ENCODE data around the gene GLRB. TPM values are rescaled to one million over a fixed set of nuclear protein-coding genes. Genes with fewer than 3 reads are reported as not detected.
A peak's percentile ranks its signal among the peaks of the same experiment; 100 is the strongest.
"Not testable (repeated sequence)": the region's sequence is repeated elsewhere in the genome, so short reads cannot be mapped to it uniquely, and the experiment has no call there.

GLRB gene
- total and polyA plus RNA-seq, 4 donors, result 0.76 to 6.9 (median 1.4) TPM

DNA sequence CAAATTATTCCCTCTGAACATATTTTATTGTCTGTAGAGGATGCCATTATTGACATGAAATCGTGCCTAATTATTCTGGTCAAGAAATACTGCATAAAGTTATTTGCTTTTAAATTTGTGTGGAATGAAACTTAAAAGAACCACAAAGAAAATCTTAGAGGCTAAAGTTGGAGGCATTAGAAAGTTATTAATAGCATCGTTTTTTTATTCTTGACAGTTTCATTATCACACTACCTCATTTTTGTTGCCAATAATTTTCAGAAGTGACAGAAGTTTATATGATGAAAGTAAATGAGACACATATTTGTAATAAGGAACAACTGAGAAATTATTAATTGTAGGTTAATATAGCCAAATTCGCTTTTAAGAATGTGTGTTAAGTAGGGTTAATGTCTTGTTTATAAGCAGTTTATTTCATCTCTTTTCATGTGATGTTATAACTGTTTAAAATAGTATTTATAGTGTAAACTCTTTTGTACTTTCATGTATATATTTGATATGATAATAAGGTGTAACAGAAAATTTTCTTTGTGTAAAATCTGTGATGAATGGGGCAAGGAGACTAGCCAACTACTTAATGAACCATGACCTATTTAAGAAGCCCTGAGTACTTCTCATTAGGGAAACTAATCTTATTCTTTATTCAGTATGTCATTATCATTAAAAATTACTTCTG lies 90.1 kb downstream of the GLRB start:
- peak in 2 of 3 donors; percentile 83 to 85 for DNase-seq

DNA sequence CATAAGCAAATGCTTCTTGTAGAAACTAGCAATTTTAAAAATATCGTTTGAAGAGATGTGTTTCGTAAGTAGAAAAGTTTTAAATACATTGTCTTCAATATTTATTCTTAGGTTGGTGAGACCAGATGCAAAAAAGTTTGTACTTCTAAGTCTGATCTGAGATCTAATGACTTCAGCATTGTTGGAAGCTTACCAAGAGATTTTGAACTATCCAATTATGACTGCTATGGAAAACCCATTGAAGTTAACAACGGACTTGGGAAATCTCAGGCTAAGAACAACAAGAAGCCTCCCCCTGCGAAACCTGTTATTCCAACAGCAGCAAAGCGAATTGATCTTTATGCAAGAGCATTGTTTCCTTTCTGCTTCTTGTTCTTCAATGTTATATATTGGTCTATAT lies 94.4 kb downstream of the GLRB start:
- ATAC-seq (ENCODE audit: insufficient read depth, low FRiP score), result no peak
- TF ChIP-seq, protein P1, sequence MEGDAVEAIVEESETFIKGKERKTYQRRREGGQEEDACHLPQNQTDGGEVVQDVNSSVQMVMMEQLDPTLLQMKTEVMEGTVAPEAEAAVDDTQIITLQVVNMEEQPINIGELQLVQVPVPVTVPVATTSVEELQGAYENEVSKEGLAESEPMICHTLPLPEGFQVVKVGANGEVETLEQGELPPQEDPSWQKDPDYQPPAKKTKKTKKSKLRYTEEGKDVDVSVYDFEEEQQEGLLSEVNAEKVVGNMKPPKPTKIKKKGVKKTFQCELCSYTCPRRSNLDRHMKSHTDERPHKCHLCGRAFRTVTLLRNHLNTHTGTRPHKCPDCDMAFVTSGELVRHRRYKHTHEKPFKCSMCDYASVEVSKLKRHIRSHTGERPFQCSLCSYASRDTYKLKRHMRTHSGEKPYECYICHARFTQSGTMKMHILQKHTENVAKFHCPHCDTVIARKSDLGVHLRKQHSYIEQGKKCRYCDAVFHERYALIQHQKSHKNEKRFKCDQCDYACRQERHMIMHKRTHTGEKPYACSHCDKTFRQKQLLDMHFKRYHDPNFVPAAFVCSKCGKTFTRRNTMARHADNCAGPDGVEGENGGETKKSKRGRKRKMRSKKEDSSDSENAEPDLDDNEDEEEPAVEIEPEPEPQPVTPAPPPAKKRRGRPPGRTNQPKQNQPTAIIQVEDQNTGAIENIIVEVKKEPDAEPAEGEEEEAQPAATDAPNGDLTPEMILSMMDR (IDR thresholded peaks at IDR 0.05; ENCODE audit: control extremely low read depth, extremely low read depth), result no peak
- H3K4me3 ChIP-seq, result no peak overlapping the region

More for the DNA sequence above, 90.1 kb downstream of the GLRB start:
- H3K4me3 ChIP-seq, result no peak overlapping the region
- H3K9ac ChIP-seq (ENCODE audit: insufficient read depth in 1 of 2, low read length in 2 of 2), result no peak overlapping the region
- no peaks in the 10 kb centered on the region for H3K9me3 ChIP-seq (ENCODE audit: control insufficient read depth in 4 of 4, insufficient read depth in 3 of 4, low read length in 3 of 4)
- H3K27ac ChIP-seq (ENCODE audit: low read depth in 1 of 2, low read length in 1 of 2), result no peak overlapping the region
- no peaks in the 10 kb centered on the region for H3K27me3 ChIP-seq (ENCODE audit: control insufficient read depth in 3 of 3, insufficient read depth in 3 of 3, low read length in 2 of 3)
- ATAC-seq (ENCODE audit: insufficient read depth, low FRiP score), result no peak
- TF ChIP-seq, protein P1 (IDR thresholded peaks at IDR 0.05; ENCODE audit: control extremely low read depth, extremely low read depth), result no peak
- WGBS, 2 donors, result 63 to 75% methylated on average over 3 of the region's 3 CpGs
- no peaks in the 10 kb centered on the region for H3K36me3 ChIP-seq (ENCODE audit: control insufficient read depth in 4 of 4, insufficient read depth in 4 of 4, low read length in 4 of 4)
- H3K4me1 ChIP-seq (ENCODE audit: control insufficient read depth in 5 of 5, insufficient read depth in 5 of 5, low read length in 5 of 5), result peaks cover 0 to 7% (median 0%) of the 10 kb centered on the region in 5 donors

DNA sequence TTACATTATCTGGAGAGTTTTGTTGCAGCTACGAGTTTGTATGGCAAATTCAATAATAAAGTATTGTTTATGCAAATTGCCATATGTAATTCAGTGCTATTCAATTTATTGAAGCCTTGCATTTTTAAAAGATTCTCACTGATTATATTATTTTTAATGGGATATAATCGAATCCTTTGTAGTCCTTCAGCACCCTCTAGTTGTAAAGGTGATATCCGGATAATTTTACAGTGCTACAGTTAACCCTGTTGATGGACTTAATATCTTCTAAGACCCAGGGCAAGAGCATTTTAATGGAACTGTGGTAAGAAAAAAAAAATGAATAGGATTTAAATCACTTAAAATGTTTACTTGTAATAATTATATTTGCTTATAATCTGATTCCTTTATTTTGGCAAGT lies 96.1 kb downstream of the GLRB start:
- H3K36me3 ChIP-seq (ENCODE audit: control insufficient read depth in 4 of 4, insufficient read depth in 4 of 4, low read length in 4 of 4), result no peaks in the 10 kb centered on the region
- peak in 1 of 3 donors; percentile 16 for DNase-seq
- no peaks in the 10 kb centered on the region for H3K27me3 ChIP-seq (ENCODE audit: control insufficient read depth in 3 of 3, insufficient read depth in 3 of 3, low read length in 2 of 3)
- TF ChIP-seq, protein P1 (IDR thresholded peaks at IDR 0.05; ENCODE audit: control extremely low read depth, extremely low read depth), result no peak
- no peaks in the 10 kb centered on the region for H3K9me3 ChIP-seq (ENCODE audit: control insufficient read depth in 4 of 4, insufficient read depth in 3 of 4, low read length in 3 of 4)
- no peak for ATAC-seq (ENCODE audit: insufficient read depth, low FRiP score)
- peaks cover 0 to 3% (median 0%) of the 10 kb centered on the region in 5 donors for H3K4me1 ChIP-seq (ENCODE audit: control insufficient read depth in 5 of 5, insufficient read depth in 5 of 5, low read length in 5 of 5)
- no peak overlapping the region for H3K9ac ChIP-seq (ENCODE audit: insufficient read depth in 1 of 2, low read length in 2 of 2)
- no peak overlapping the region for H3K4me3 ChIP-seq
- H3K27ac ChIP-seq (ENCODE audit: low read depth in 1 of 2, low read length in 1 of 2), result no peak overlapping the region
- 35 to 63% methylated on average over 3 of the region's 3 CpGs for WGBS, 2 donors

More for the DNA sequence above, 94.4 kb downstream of the GLRB start:
- Histone ChIP-seq H3K4me1 (ENCODE audit: control insufficient read depth in 5 of 5, insufficient read depth in 5 of 5, low read length in 5 of 5) (peaks cover 0 to 7% (median 0%) of the 10 kb centered on the region in 5 donors), H3K36me3 (ENCODE audit: control insufficient read depth in 4 of 4, insufficient read depth in 4 of 4, low read length in 4 of 4) (no peaks in the 10 kb centered on the region), H3K9me3 (ENCODE audit: control insufficient read depth in 4 of 4, insufficient read depth in 3 of 4, low read length in 3 of 4) (no peaks in the 10 kb centered on the region), H3K9ac (ENCODE audit: insufficient read depth in 1 of 2, low read length in 2 of 2) (no peak overlapping the region), H3K27ac (ENCODE audit: low read depth in 1 of 2, low read length in 1 of 2) (no peak overlapping the region), H3K27me3 (ENCODE audit: control insufficient read depth in 3 of 3, insufficient read depth in 3 of 3, low read length in 2 of 3) (no peaks in the 10 kb centered on the region)
- WGBS, 2 donors, result 81 to 85% methylated on average over 5 of the region's 5 CpGs
- DNase-seq, result peak in 2 of 3 donors; percentile 24 to 46

DNA sequence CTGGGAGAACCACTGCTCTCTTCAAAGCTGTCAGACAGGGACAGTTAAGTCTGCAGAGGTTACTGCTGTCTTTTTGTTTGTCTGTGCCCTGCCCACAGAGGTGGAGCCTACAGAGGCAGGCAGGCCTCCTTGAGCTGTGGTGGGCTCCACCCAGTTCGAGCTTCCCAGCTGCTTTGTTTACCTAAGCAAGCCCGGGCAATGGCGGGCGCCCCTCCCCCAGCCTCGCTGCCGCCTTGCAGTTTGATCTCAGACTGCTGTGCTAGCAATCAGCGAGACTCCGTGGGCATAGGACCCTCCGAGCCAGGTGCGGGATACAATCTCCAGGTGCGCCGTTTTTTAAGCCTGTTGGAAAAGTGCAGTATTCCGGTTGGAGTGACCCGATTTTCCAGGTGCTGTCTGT lies 104.3 kb downstream of the GLRB start:
- H3K9ac ChIP-seq (ENCODE audit: insufficient read depth in 1 of 2, low read length in 2 of 2); H3K27me3 ChIP-seq (ENCODE audit: control insufficient read depth in 3 of 3, insufficient read depth in 3 of 3, low read length in 2 of 3); H3K9me3 ChIP-seq (ENCODE audit: control insufficient read depth in 4 of 4, insufficient read depth in 3 of 4, low read length in 3 of 4); DNase-seq; ATAC-seq (ENCODE audit: insufficient read depth, low FRiP score); H3K4me3 ChIP-seq; H3K4me1 ChIP-seq (ENCODE audit: control insufficient read depth in 5 of 5, insufficient read depth in 5 of 5, low read length in 5 of 5); H3K27ac ChIP-seq (ENCODE audit: low read depth in 1 of 2, low read length in 1 of 2); H3K36me3 ChIP-seq (ENCODE audit: control insufficient read depth in 4 of 4, insufficient read depth in 4 of 4, low read length in 4 of 4): not testable (repeated sequence)
- 89 to 96% methylated on average over 8 to 14 of the region's 14 CpGs for WGBS, 2 donors

All from lung (tissue), 12 donors.